ENCODE data around the gene CES4A. TPM values are rescaled to one million over a fixed set of nuclear protein-coding genes. Genes with fewer than 3 reads are reported as not detected.
"Not testable (repeated sequence)": the region's sequence is repeated elsewhere in the genome, so short reads cannot be mapped to it uniquely, and the experiment has no call there.

CES4A gene
- total RNA-seq, 1 experiment from 2014 or later: not detected

DNA sequence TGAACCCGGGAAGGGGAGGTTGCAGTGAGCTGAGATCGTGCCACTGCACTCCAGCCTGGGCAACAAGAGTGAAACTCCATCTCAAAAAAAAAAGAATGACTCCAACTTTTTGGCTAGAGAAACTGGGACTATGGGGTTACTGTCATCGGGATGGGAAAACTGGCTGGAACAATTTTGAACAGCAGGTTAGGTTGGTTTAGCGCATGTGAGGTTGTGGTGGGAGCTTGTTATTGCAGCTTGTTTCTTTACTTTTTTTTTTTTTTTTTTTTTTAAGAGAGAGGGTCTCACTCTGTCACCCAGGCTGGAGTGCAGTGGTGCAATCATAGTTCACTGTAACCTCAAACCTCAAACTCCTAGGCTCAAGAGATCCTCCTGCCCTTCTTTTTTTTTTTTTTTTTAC lies 53.1 kb downstream of the CES4A start:
- DNase-seq (ENCODE audit: extremely low read depth, low read depth): not testable (repeated sequence)

DNA sequence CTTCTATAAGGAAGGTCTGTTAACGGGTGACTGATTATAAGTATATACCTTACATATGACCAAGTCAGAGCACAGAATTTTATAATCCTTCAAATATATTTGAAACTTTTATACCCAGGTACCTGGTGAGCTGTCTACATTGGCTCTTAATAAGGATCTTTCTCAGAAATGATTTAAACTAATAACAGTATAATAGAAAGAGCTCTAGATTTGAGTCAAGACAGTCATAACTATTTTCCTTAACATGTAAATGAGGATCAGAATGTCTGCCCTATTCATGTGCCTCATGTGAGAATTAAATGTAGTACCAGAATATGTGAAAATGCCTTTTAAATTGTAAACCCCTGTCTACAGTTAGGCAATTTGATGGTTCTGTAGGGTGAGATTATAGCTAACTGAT lies 55.0 kb downstream of the CES4A start:
- DNase-seq (ENCODE audit: extremely low read depth, low read depth): no peak

DNA sequence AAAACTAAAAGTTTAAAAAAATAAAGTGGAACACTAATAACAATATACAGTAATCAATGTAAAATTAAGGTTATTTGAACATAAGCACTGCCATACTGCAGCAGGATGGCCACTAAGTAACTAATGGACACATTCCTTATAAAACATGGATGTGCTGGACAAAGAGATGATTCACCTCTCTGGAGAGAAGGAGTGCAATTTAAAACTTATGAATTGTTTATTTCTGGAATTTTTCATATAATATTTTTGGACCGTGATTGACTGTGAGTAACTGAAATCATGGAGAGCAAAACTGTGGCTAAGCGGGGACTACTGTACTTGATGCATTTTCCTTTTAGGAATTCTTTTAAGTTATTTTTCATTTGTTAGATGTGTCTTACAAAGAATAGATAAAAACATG lies 62.4 kb downstream of the CES4A start:
- no peak for DNase-seq (ENCODE audit: extremely low read depth, low read depth)

DNA sequence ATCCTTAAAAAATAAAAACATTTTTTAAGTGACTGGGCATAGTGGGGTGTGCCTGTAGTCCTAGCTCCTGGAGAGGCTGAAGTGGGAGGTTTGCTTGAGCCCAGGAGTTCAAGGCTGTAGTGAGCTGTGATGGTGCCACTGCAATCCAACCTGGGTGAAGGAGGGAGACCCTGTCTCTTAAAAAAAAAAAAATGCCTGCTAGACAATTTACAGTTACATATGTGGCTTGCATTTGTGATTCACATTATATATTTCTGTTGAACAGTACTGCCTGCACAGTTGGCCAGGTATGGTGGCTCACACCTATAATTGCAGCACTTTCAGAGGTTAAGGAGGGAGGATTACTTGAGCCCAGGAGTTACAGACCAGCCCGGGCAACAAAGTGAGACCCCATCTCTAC lies 64.0 kb downstream of the CES4A start:
- no peak for DNase-seq (ENCODE audit: extremely low read depth, low read depth)

DNA sequence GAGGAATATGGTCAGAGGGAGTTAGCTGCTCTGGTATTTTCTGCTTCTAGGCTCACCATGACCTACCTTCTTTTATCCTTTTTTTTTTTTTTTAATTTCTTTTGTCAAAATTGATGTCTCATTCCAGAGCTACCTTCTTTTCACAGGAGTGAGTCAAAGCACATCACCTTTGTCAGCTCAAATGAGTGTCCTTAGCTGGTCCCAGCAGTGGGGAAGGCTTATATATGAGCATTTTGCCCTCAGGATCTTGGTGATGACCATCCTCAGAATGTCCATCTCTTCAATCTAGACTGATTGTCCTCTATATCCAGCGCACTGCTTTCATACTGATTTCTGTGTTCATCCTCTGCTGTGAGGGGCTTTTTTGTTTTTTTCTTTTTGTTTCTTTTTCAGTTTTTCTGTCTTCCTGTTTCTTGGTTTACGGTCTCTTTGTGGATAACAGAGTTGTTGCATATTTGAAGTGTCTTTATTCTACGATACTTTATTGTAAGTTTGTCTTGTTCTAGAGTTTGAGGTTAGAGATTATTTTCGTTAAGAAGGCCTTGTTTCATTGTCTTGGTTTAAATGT lies 65.5 kb downstream of the CES4A start:
- no peak for DNase-seq (ENCODE audit: extremely low read depth, low read depth)

DNA sequence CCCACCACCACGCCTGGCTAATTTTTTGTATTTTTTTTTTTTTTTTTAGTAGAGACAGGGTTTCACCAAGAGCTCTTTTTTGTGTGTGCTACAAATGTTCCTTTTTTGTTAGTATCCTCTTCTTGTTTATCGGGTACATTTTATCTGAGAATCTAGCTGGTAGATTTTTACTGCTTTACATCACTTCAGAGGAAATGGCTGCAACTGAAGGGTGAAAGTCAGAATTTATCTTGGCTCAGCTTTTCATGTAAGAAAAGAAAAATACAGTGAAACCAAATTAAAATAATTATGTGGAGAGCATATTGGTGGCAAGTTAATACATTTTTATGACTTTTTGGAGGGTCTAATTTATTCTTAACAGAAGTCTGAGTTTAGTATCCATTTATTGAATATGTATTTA lies 66.5 kb downstream of the CES4A start:
- no peak for DNase-seq (ENCODE audit: extremely low read depth, low read depth)

DNA sequence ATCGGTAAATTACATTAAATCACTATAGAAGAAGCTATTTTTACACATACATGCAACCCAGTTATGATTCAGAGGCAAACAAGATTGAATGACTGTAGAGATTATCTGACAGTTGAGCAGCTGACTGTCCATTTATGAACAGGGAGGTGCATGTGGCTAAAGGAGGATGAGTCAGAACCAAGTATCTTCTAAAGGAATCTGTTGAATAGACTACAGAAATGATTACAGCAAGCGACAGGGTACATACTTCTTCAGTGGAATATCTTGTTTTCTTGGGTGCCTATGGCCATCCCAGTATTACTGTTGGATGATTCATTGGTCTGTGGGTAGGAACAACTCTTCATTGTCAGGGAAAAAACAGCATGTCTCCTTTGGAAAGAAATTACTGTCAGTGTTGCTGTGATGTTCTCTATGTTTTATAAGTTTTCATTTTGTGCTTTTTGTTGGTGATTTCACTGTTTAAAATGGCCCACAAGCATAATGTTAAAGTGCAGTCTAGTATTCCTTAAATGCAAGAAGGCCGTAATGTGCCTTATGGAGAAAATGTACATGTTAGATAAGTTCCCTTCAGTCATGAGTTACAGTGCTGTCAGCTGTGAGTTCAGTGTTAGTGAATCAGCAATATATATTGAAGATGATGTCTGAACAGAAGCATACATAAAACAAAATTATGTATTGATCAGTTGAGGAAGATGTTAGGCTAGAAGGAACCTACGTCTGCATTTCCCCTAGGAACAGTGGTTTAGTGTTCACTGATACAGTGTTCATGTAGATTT lies 67.5 kb downstream of the CES4A start:
- DNase-seq (ENCODE audit: extremely low read depth, low read depth): peak; percentile 65

Small RNA genes within 50 kb of the gene (small RNA-seq; reads per million reads assigned to genes)
- gene RN7SL543P: 0 reads per million in 2 experiments

Other genes starting within 250 kb of the CES4A start
- 104 and 132 TPM in 2 replicates for gene DYNC1LI2, start 237.0 kb upstream of the CES4A start, total RNA-seq (2014; rRNA removed; shearing (Covaris generic))
- gene TERB1, start 187.0 kb upstream of the CES4A start, total RNA-seq (2014; rRNA removed; shearing (Covaris generic)): 0.20 TPM in 1 of 2 replicates, not detected in the other
- gene NAE1, start 157.6 kb upstream of the CES4A start, total RNA-seq (2014; rRNA removed; shearing (Covaris generic)): 206 and 212 TPM in 2 replicates
- gene CA7, start 144.2 kb upstream of the CES4A start, total RNA-seq (2014; rRNA removed; shearing (Covaris generic)): not detected in 2 replicates
- gene PDP2, start 108.1 kb upstream of the CES4A start, total RNA-seq (2014; rRNA removed; shearing (Covaris generic)): 7.4 and 10.5 TPM in 2 replicates
- not detected in 2 replicates for gene CDH16, start 69.7 kb upstream of the CES4A start, total RNA-seq (2014; rRNA removed; shearing (Covaris generic))
- gene RRAD, start 63.1 kb upstream of the CES4A start, total RNA-seq (2014; rRNA removed; shearing (Covaris generic)): 0.57 and 0.66 TPM in 2 replicates
- 270 and 295 TPM in 2 replicates for gene CIAO2B, start 54.2 kb upstream of the CES4A start, total RNA-seq (2014; rRNA removed; shearing (Covaris generic))
- 45.5 and 51.5 TPM in 2 replicates for gene CES2, start 53.1 kb upstream of the CES4A start, total RNA-seq (2014; rRNA removed; shearing (Covaris generic))
- gene CES3, start 27.3 kb upstream of the CES4A start, total RNA-seq (2014; rRNA removed; shearing (Covaris generic)): 0.42 and 0.55 TPM in 2 replicates
- 99.5 and 111 TPM in 2 replicates for gene CBFB, start 40.6 kb downstream of the CES4A start, total RNA-seq (2014; rRNA removed; shearing (Covaris generic))
- gene PHAF1, start 121.4 kb downstream of the CES4A start, total RNA-seq (2014; rRNA removed; shearing (Covaris generic)): 35.0 and 36.8 TPM in 2 replicates
- 14.2 and 15.6 TPM in 2 replicates for gene B3GNT9, start 162.4 kb downstream of the CES4A start, total RNA-seq (2014; rRNA removed; shearing (Covaris generic))
- 19.5 and 20.0 TPM in 2 replicates for gene TRADD, start 171.3 kb downstream of the CES4A start, total RNA-seq (2014; rRNA removed; shearing (Covaris generic))
- 19.0 and 21.5 TPM in 2 replicates for gene FBXL8, start 171.4 kb downstream of the CES4A start, total RNA-seq (2014; rRNA removed; shearing (Covaris generic))
- 52.4 and 58.0 TPM in 2 replicates for gene HSF4, start 176.2 kb downstream of the CES4A start, total RNA-seq (2014; rRNA removed; shearing (Covaris generic))
- gene NOL3, start 181.9 kb downstream of the CES4A start, total RNA-seq (2014; rRNA removed; shearing (Covaris generic)): 66.3 and 68.2 TPM in 2 replicates
- gene MATCAP1, start 195.4 kb downstream of the CES4A start, total RNA-seq (2014; rRNA removed; shearing (Covaris generic)): 9.6 and 10.8 TPM in 2 replicates
- gene EXOC3L1, start 201.5 kb downstream of the CES4A start, total RNA-seq (2014; rRNA removed; shearing (Covaris generic)): not detected in 2 replicates
- 122 TPM in 2 replicates for gene E2F4, start 203.6 kb downstream of the CES4A start, total RNA-seq (2014; rRNA removed; shearing (Covaris generic))
- gene ELMO3, start 210.5 kb downstream of the CES4A start, total RNA-seq (2014; rRNA removed; shearing (Covaris generic)): 1.1 and 1.5 TPM in 2 replicates
- 37.7 and 46.9 TPM in 2 replicates for gene TMEM208, start 238.5 kb downstream of the CES4A start, total RNA-seq (2014; rRNA removed; shearing (Covaris generic))

Measured in NCI-H460 (cell line).